A172 (cell line): Measurements from ENCODE around the gene NDUFV2. TPM values are rescaled to one million over a fixed set of nuclear protein-coding genes. Genes with fewer than 3 reads are reported as not detected.

Source experiments
- DNase-seq: peaks from one replicate; pipeline ENCODE4 v3.0.0-alpha.2; 2015; ENCODE audit warnings: low spot score
- total RNA-seq: library from RNA; depleted of rRNA; stranded (reverse); fragments of >200 nt; shearing (Covaris generic); gene quantifications from 2 replicates; pipeline ENCODE4 v1.2.3, GENCODE V29; 2014

The NDUFV2 gene
- total RNA-seq, 1 experiment from 2014 or later, result 300 TPM

GRCh38 chr18:9117980-9118841, 15.7 kb downstream of the NDUFV2 start:
- peak; percentile 30 for DNase-seq

- DNase-seq, result no peak
Observed at GRCh38 chr18:9120796-9121195, 18.3 kb downstream of the NDUFV2 start.

GRCh38 chr18:9123520-9123919, 21.0 kb downstream of the NDUFV2 start:
- DNase-seq, result no peak

GRCh38 chr18:9124824-9125223, 22.3 kb downstream of the NDUFV2 start:
- no peak for DNase-seq

- no peak for DNase-seq
Observed at GRCh38 chr18:9126337-9126736, 23.8 kb downstream of the NDUFV2 start.

GRCh38 chr18:9130195-9130594, 27.7 kb downstream of the NDUFV2 start:
- DNase-seq, result no peak

GRCh38 chr18:9130806-9131205, 28.3 kb downstream of the NDUFV2 start:
- DNase-seq, result no peak

- no peak for DNase-seq
Observed at GRCh38 chr18:9132628-9133027, 30.1 kb downstream of the NDUFV2 start.

- no peak for DNase-seq
Observed at GRCh38 chr18:9133225-9133624, 30.7 kb downstream of the NDUFV2 start.

GRCh38 chr18:9135081-9135911, 32.8 kb downstream of the NDUFV2 start:
- no peak for DNase-seq

GRCh38 chr18:9135912-9136314, 33.4 kb downstream of the NDUFV2 start:
- DNase-seq, result no peak

GRCh38 chr18:9136315-9137155, 34.0 kb downstream of the NDUFV2 start, which contains the start of gene ANKRD12:
TSS of gene ANKRD12 (plus strand) at chr18:9136781. CDS start at chr18:9182433, 45,652 bp downstream.
- peak; percentile 93 for DNase-seq

- DNase-seq, result peak; percentile 60
Observed at GRCh38 chr18:9137168-9138066, 34.9 kb downstream of the NDUFV2 start.

- DNase-seq, result no peak
Observed at GRCh38 chr18:9139400-9140039, 37.0 kb downstream of the NDUFV2 start.

GRCh38 chr18:9140381-9140780, 37.9 kb downstream of the NDUFV2 start:
- DNase-seq, result no peak

- DNase-seq, result no peak
Observed at GRCh38 chr18:9140984-9141383, 38.5 kb downstream of the NDUFV2 start.

- no peak for DNase-seq
Observed at GRCh38 chr18:9146224-9146623, 43.7 kb downstream of the NDUFV2 start.

GRCh38 chr18:9147440-9148202, 45.1 kb downstream of the NDUFV2 start:
- DNase-seq, result peak; percentile 62

GRCh38 chr18:9148203-9148552, 45.7 kb downstream of the NDUFV2 start:
- DNase-seq, result no peak

GRCh38 chr18:9150121-9150520, 47.6 kb downstream of the NDUFV2 start:
- no peak for DNase-seq
